ENCODE measurements around the gene DLK1.

The DLK1 gene

GRCh38 chr14:100733152-100733850, 6.6 kb downstream of the DLK1 start:
- DNase-seq (ENCODE audit: low read depth in 2 of 2, low spot score in 1 of 2), result no peak

GRCh38 chr14:100734031-100734990, 7.6 kb downstream of the DLK1 start:
- no peak for DNase-seq (ENCODE audit: low read depth in 2 of 2, low spot score in 1 of 2)

GRCh38 chr14:100735271-100735670, 8.6 kb downstream of the DLK1 start:
- DNase-seq (ENCODE audit: low read depth in 2 of 2, low spot score in 1 of 2), result no peak

- DNase-seq (ENCODE audit: low read depth in 2 of 2, low spot score in 1 of 2), result no peak
Measured at GRCh38 chr14:100736269-100737180, 9.8 kb downstream of the DLK1 start.

GRCh38 chr14:100737526-100737925, 10.8 kb downstream of the DLK1 start:
- DNase-seq (ENCODE audit: low read depth in 2 of 2, low spot score in 1 of 2), result no peak

- no peak for DNase-seq (ENCODE audit: low read depth in 2 of 2, low spot score in 1 of 2)
Measured at GRCh38 chr14:100738269-100738691, 11.6 kb downstream of the DLK1 start.

GRCh38 chr14:100738704-100739131, 12.0 kb downstream of the DLK1 start:
- no peak for DNase-seq (ENCODE audit: low read depth in 2 of 2, low spot score in 1 of 2)

- DNase-seq (ENCODE audit: low read depth in 2 of 2, low spot score in 1 of 2), result no peak
Measured at GRCh38 chr14:100739306-100739705, 12.6 kb downstream of the DLK1 start.

GRCh38 chr14:100740196-100740825, 13.6 kb downstream of the DLK1 start:
- DNase-seq (ENCODE audit: low read depth in 2 of 2, low spot score in 1 of 2), result no peak

GRCh38 chr14:100740929-100741328, 14.2 kb downstream of the DLK1 start:
- DNase-seq (ENCODE audit: low read depth in 2 of 2, low spot score in 1 of 2), result no peak

- no peak for DNase-seq (ENCODE audit: low read depth in 2 of 2, low spot score in 1 of 2)
Measured at GRCh38 chr14:100741966-100742365, 15.3 kb downstream of the DLK1 start.

GRCh38 chr14:100746326-100746725, 19.6 kb downstream of the DLK1 start:
- DNase-seq (ENCODE audit: low read depth in 2 of 2, low spot score in 1 of 2), result no peak

GRCh38 chr14:100747021-100747586, 20.4 kb downstream of the DLK1 start:
- no peak for DNase-seq (ENCODE audit: low read depth in 2 of 2, low spot score in 1 of 2)

- DNase-seq (ENCODE audit: low read depth in 2 of 2, low spot score in 1 of 2), result no peak
Measured at GRCh38 chr14:100747736-100748135, 21.0 kb downstream of the DLK1 start.

GRCh38 chr14:100748403-100748802, 21.7 kb downstream of the DLK1 start:
- DNase-seq (ENCODE audit: low read depth in 2 of 2, low spot score in 1 of 2), result no peak

- no peak for DNase-seq (ENCODE audit: low read depth in 2 of 2, low spot score in 1 of 2)
Measured at GRCh38 chr14:100748944-100749343, 22.3 kb downstream of the DLK1 start.

GRCh38 chr14:100749967-100750597, 23.4 kb downstream of the DLK1 start:
- DNase-seq (ENCODE audit: low read depth in 2 of 2, low spot score in 1 of 2), result no peak

- DNase-seq (ENCODE audit: low read depth in 2 of 2, low spot score in 1 of 2), result no peak
Measured at GRCh38 chr14:100750762-100751699, 24.3 kb downstream of the DLK1 start.

GRCh38 chr14:100754020-100754419, 27.3 kb downstream of the DLK1 start:
- DNase-seq (ENCODE audit: low read depth in 2 of 2, low spot score in 1 of 2), result no peak

All from stimulated activated CD8-positive, alpha-beta memory T cell treated with anti-CD3 and anti-CD28 coated beads, Interleukin-4, amount 100 ng/mL, for 1 hour (primary cell).